Measurements from ENCODE around the gene ZNF311. TPM values are rescaled to one million over a fixed set of nuclear protein-coding genes. Genes with fewer than 3 reads are reported as not detected.
A peak's percentile ranks its signal among the peaks of the same experiment; 100 is the strongest.

The ZNF311 gene
- total RNA-seq, 4 donors from 2014 or later = 0.27 to 0.57 (median 0.35) TPM

DNA sequence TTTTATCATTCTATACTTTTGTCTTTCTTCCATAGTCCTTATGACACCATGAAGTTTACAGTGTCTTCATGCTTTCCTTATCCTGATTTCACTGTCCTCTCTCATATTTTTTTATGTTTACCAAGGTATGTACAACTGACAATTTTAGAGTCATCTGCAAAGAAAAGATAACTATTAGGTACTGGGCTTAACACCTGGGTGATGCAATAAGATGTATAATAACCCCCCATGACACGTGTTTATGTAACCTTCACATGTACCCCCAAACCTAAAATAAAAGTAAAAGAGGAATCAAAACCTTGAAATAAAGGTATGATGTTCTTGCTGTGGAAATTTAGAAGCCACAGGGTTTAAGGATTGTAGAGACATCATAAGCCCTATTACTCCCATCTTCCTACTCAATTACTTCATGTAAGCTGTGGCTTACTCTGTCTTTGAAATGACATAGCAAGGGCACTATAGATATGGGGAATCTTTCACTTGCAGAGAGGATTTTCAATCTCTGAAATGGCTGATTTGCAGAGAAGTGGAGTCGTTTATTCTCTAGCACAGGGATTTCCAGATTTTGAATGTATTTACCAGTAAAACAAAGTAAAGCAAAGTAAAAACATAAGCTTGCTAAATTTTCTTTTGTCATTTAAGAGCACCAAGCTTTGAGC lies 20.9 kb upstream of the ZNF311 start:
- H3K9me3 ChIP-seq = no peaks in the 10 kb centered on the region
- WGBS, 2 donors = 39 to 44% methylated on average over 2 of the region's 2 CpGs
- no peak overlapping the region for H3K27ac ChIP-seq
- no peak for DNase-seq
- no peaks in the 10 kb centered on the region for H3K4me1 ChIP-seq
- peaks cover 0 to 49% (median 2%) of the 10 kb centered on the region in 4 donors for H3K27me3 ChIP-seq
- intact Hi-C loops (cut with DNase I) = no loop called here
- H3K4me3 ChIP-seq = no peak overlapping the region
- no peaks in the 10 kb centered on the region for H3K36me3 ChIP-seq
- no peak for TF ChIP-seq POLR2A (IDR thresholded peaks at IDR 0.05)
- TF ChIP-seq, protein P1, sequence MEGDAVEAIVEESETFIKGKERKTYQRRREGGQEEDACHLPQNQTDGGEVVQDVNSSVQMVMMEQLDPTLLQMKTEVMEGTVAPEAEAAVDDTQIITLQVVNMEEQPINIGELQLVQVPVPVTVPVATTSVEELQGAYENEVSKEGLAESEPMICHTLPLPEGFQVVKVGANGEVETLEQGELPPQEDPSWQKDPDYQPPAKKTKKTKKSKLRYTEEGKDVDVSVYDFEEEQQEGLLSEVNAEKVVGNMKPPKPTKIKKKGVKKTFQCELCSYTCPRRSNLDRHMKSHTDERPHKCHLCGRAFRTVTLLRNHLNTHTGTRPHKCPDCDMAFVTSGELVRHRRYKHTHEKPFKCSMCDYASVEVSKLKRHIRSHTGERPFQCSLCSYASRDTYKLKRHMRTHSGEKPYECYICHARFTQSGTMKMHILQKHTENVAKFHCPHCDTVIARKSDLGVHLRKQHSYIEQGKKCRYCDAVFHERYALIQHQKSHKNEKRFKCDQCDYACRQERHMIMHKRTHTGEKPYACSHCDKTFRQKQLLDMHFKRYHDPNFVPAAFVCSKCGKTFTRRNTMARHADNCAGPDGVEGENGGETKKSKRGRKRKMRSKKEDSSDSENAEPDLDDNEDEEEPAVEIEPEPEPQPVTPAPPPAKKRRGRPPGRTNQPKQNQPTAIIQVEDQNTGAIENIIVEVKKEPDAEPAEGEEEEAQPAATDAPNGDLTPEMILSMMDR (IDR thresholded peaks at IDR 0.05) = no peak

DNA sequence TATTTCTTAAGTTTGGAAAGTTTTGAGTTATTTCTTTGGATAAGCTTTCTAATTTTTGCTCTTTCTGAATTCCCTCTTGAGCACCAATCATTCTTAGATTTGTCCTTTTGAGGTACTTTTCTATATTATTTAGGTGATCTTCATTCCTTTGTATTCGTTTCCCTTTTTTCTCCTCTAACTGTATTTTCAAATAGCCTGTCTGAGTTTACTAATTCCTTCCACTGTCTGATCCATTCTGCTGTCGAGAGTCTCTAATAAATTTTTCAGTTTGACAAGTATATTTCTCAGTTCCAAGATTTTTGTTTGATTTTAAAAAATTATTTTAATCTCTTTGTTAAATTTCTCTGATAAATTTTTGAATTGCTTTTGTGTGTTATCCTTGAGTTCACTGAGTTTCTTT lies 16.3 kb upstream of the ZNF311 start:
- Histone ChIP-seq H3K36me3 (no peaks in the 10 kb centered on the region), H3K4me1 (peaks cover 0 to 7% (median 0%) of the 10 kb centered on the region in 3 donors), H3K9me3 (no peaks in the 10 kb centered on the region), H3K27ac (no peak overlapping the region), H3K27me3 (peaks cover 0 to 41% (median 2%) of the 10 kb centered on the region in 4 donors), H3K4me3 (no peak overlapping the region)
- no peak for DNase-seq
- TF ChIP-seq POLR2A (IDR thresholded peaks at IDR 0.05) = no peak
- TF ChIP-seq, protein P1 (IDR thresholded peaks at IDR 0.05) = no peak
- 55 to 72% methylated on average over 2 of the region's 2 CpGs for WGBS, 2 donors
- intact Hi-C loops (cut with DNase I) = no loop called here

DNA sequence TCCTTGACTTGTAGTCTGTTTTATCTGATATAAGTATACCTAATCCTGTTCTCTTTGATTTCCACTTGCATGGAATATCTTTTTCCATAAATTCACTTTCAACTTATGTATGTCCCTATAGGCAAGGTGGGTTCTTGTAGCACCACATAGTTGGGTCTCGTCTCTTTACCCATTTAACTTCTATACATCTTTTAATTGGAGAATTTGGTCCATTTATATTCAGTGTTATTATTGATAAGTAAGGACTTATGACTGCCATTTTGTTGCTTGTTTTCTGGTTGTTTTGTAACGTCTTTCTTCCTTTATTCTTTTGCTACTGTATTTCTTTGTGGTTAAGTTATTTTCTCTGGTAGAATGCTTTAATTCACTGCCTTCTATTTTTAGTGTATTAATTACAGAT lies 14.5 kb upstream of the ZNF311 start:
- Histone ChIP-seq H3K9me3 (no peaks in the 10 kb centered on the region), H3K36me3 (no peaks in the 10 kb centered on the region)
- intact Hi-C loops (cut with DNase I) = loop anchor here (5.0 kb wide), 1 partner anchor 332 kb away; no protein-coding TSS in a partner anchor

DNA sequence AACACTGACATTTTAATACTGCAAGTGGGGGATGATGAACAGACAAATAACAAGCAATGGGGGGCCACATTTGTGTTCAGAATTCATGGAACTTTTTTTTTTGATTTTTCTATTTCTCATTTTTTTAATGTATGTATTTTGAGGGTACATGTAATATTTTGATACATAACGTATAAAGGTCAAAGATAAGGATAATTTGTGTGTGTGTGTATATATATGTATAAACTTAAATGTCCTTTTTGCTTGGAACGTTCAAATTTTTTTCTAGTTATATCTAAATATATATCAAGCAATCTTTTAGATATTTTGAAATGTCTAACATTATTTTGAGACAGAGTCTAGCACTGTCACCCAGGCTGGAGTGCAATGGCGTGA lies 12.3 kb upstream of the ZNF311 start:
- H3K36me3 ChIP-seq = no peaks in the 10 kb centered on the region
- WGBS, 2 donors = 29 to 33% methylated on average over 3 of the region's 3 CpGs
- H3K4me3 ChIP-seq = no peak overlapping the region
- DNase-seq = no peak
- no peaks in the 10 kb centered on the region for H3K9me3 ChIP-seq
- intact Hi-C loops (cut with DNase I) = loop anchor here (2.0 to 5.0 kb wide), 2 partner anchors 179 to 330 kb away; no protein-coding TSS in a partner anchor
- H3K27me3 ChIP-seq = peaks cover 0 to 56% (median 0%) of the 10 kb centered on the region in 4 donors
- H3K4me1 ChIP-seq = peaks cover 0 to 12% (median 3%) of the 10 kb centered on the region in 3 donors
- no peak for TF ChIP-seq POLR2A (IDR thresholded peaks at IDR 0.05)
- TF ChIP-seq, protein P1 (IDR thresholded peaks at IDR 0.05) = no peak
- H3K27ac ChIP-seq = no peak overlapping the region

More for the DNA sequence above, 14.5 kb upstream of the ZNF311 start:
- Histone ChIP-seq H3K27me3 (peaks cover 0 to 44% (median 0%) of the 10 kb centered on the region in 4 donors), H3K4me1 (peaks cover 0 to 12% (median 3%) of the 10 kb centered on the region in 3 donors), H3K27ac (no peak overlapping the region), H3K4me3 (no peak overlapping the region)
- DNase-seq = no peak
- TF ChIP-seq, protein P1 (IDR thresholded peaks at IDR 0.05) = no peak
- 51 to 58% methylated on average over 2 of the region's 2 CpGs for WGBS, 2 donors

DNA sequence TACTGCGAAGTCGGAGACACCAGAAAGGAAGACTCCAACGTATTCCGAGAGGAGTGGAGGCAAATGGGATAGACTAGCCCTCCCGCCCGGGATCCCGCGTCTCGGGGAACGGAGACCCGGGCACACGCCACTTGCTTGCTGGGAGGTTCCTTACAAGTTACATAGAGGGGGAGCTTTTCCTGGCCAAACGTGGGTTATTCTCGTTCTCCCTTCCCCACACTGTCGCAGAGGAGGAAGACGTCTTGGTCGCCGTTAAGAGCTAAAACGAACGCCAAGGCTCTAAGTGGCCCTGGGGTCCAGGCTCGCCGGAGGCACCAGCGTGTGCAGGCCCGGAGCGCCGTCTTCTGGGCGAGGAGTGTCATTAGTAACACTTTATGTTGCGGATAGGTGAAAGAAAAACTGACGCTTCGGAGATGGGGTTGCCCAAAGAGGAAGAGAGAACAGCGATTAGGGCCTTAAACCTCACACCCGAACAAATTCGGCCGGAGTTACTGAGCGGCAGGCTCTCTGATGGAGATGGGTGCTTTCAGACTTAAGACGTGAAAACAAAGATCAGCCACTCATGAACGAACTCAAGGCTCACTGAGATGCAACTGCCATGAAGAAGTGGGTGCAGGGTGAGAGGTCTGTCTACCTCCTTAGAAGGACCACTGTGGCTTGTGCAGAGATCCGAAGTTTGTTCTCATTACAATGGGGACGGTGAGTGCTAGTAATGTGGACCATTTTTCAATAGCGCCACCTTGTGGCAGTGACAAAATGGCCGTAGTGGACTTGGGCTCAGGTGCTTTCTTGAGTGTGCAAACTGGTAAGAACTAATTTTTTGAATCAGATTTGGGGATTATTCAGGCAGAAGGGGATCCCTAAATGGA lies 11.7 kb upstream of the ZNF311 start:
- peak overlapping the region in 3 of 4 donors; percentile 1 to 43 (median 19) for H3K27ac ChIP-seq
- H3K4me1 ChIP-seq = peaks cover 0 to 13% (median 3%) of the 10 kb centered on the region in 3 donors
- no peak for DNase-seq

More for the DNA sequence above, 11.7 kb upstream of the ZNF311 start:
- intact Hi-C loops (cut with DNase I) = loop anchor here (2.0 to 5.0 kb wide), 2 partner anchors 178 to 329 kb away; no protein-coding TSS in a partner anchor
- Histone ChIP-seq H3K4me3 (peak overlapping the region; percentile 20 to 67 (median 51)), H3K36me3 (no peaks in the 10 kb centered on the region), H3K27me3 (peaks cover 0 to 56% (median 0%) of the 10 kb centered on the region in 4 donors), H3K9me3 (no peaks in the 10 kb centered on the region)
- WGBS, 2 donors = 0 to 1% methylated on average over 26 to 37 of the region's 41 CpGs
- TF ChIP-seq, protein P1 (IDR thresholded peaks at IDR 0.05) = peak; percentile 71 to 89 (median 82)
- TF ChIP-seq POLR2A (IDR thresholded peaks at IDR 0.05) = no peak
